NCI-H1092 treated with DMSO at 0.1 percent for 48 hours (cell line): ENCODE measurements around the gene PPP6R3.
A peak's percentile ranks its signal among the peaks of the same experiment; 100 is the strongest.

ENCODE experiments used
- DNase-seq: peaks from one replicate; lab custom pipeline; 2025; lab: John Stamatoyannopoulos, UW

The PPP6R3 gene

GRCh38 chr11:68651985-68652682 is 191.6 kb downstream of the PPP6R3 start:
- no peak for DNase-seq

GRCh38 chr11:68652683-68653156 is 192.2 kb downstream of the PPP6R3 start:
- no peak for DNase-seq

GRCh38 chr11:68653486-68654430 is 193.2 kb downstream of the PPP6R3 start:
- DNase-seq = no peak

- no peak for DNase-seq
Observed at GRCh38 chr11:68654978-68655377, 194.4 kb downstream of the PPP6R3 start.

- DNase-seq = no peak
Observed at GRCh38 chr11:68655406-68655805, 194.9 kb downstream of the PPP6R3 start.

GRCh38 chr11:68655806-68656205 is 195.3 kb downstream of the PPP6R3 start:
- no peak for DNase-seq

GRCh38 chr11:68657021-68657780 is 196.6 kb downstream of the PPP6R3 start:
- DNase-seq = no peak

- no peak for DNase-seq
Observed at GRCh38 chr11:68658097-68658496, 197.5 kb downstream of the PPP6R3 start.

GRCh38 chr11:68658661-68659060 is 198.1 kb downstream of the PPP6R3 start:
- DNase-seq = no peak

GRCh38 chr11:68659158-68659921 is 198.8 kb downstream of the PPP6R3 start:
- peak; percentile 96 for DNase-seq

- no peak for DNase-seq
Observed at GRCh38 chr11:68660066-68660810, 199.7 kb downstream of the PPP6R3 start.

GRCh38 chr11:68661014-68661413 is 200.5 kb downstream of the PPP6R3 start:
- no peak for DNase-seq

GRCh38 chr11:68661697-68662603 is 201.4 kb downstream of the PPP6R3 start:
- no peak for DNase-seq

- DNase-seq = no peak
Observed at GRCh38 chr11:68663482-68664010, 203.0 kb downstream of the PPP6R3 start.

GRCh38 chr11:68664141-68664540 is 203.6 kb downstream of the PPP6R3 start:
- no peak for DNase-seq

GRCh38 chr11:68664906-68665305 is 204.4 kb downstream of the PPP6R3 start:
- DNase-seq = no peak
